Esophagus muscularis mucosa (tissue), 4 donors: ENCODE measurements around the gene COL4A1. TPM values are rescaled to one million over a fixed set of nuclear protein-coding genes. Genes with fewer than 3 reads are reported as not detected.

Source experiments
- DNase-seq: peaks from one replicate; pipeline ENCODE4 v3.0.0-alpha.2; 2017; ENCODE audit errors: extremely low spot score
- H3K27ac ChIP-seq, 4 donors: fragments of 200-600 bp; sonication (generic); replicated peaks in 1 of 4; 1 replicate in 3 of 4; 2 replicates in 1 of 4; pipeline ENCODE4 v1.5.1; 2016 to 2019; ENCODE audit warnings: mild to moderate bottlenecking in 1 of 4
- H3K27me3 ChIP-seq, 4 donors: fragments of 200-600 bp; sonication (generic); one replicate each; pipeline versions ENCODE4 v1.5.1 to v1.6.0; 2016 to 2019
- H3K36me3 ChIP-seq, 4 donors: fragments of 200-600 bp; sonication (generic); one replicate each; pipeline ENCODE4 v1.5.1; 2016 to 2019
- H3K4me1 ChIP-seq, 4 donors: fragments of 200-600 bp; sonication (generic); one replicate each; pipeline ENCODE4 v1.5.1; 2016 to 2019
- H3K4me3 ChIP-seq, 4 donors: fragments of 200-600 bp; sonication (generic); 1 replicate in 2 of 4; 2 replicates in 2 of 4; pipeline ENCODE4 v1.5.1; 2016 to 2019; ENCODE audit warnings: mild to moderate bottlenecking in 4 of 4, moderate library complexity in 1 of 4
- H3K9me3 ChIP-seq, 4 donors: fragments of 200-600 bp; sonication (generic); 1 replicate in 3 of 4; 2 replicates in 1 of 4; pipeline ENCODE4 v1.5.1; 2016 to 2019
- CTCF ChIP-seq, 3 experiments: fragments of 200-600 bp in 2 of 3; fragments of 450-650 bp in 1 of 3; sonication (generic) in 2 of 3; IDR thresholded peaks; one replicate each; pipeline ENCODE4 v1.5.1; 2017 to 2019; ENCODE audit warnings: antibody characterized with exemption in 3 of 3, mild to moderate bottlenecking in 2 of 3, moderate library complexity in 1 of 3
- EP300 ChIP-seq: sonication (generic); formaldehyde crosslinking; IDR thresholded peaks from one replicate; pipeline ENCODE4 v1.6.1; 2017; ENCODE audit warnings: antibody characterized with exemption
- POLR2A ChIP-seq: fragments of 450-650 bp; IDR thresholded peaks from one replicate; pipeline ENCODE4 v1.6.1; 2017; ENCODE audit warnings: antibody characterized with exemption, moderate library complexity, mild to moderate bottlenecking, low read depth
- POLR2AphosphoS5 ChIP-seq, 2 donors: sonication (generic); formaldehyde crosslinking; IDR thresholded peaks; one replicate each; pipeline ENCODE4 v1.6.1; 2017; ENCODE audit warnings: antibody characterized with exemption in 2 of 2
- WGBS: methylation state at CpG from one replicate; pipeline ENCODE4 v1.1.5; 2018; 5-methylcytosine and 5-hydroxymethylcytosine counted together
- intact Hi-C: fragments of 100-400 bp; cut with DNase I; formaldehyde crosslinking; loops from one replicate; pipeline ENCODE4 v1.15.1; 2023
- total RNA-seq, 4 donors: library from RNA; depleted of rRNA; stranded (reverse); fragments of >200 nt; gene quantifications; one replicate each; pipeline versions ENCODE4 v1.1.0 to v1.2.1, GENCODE V29; 2016

Gene COL4A1
- total RNA-seq, 4 donors from 2014 or later, result 328 to 578 (median 405) TPM

GRCh38 chr13:110123041-110123809 lies 183.7 kb downstream of the COL4A1 start:
- no peaks in the 10 kb centered on the region for H3K27me3 ChIP-seq
- no peak overlapping the region for H3K4me3 ChIP-seq
- 91% methylated on average over 18 of the region's 19 CpGs for WGBS
- no peaks in the 10 kb centered on the region for H3K36me3 ChIP-seq
- H3K4me1 ChIP-seq, result peaks cover 25 to 40% (median 29%) of the 10 kb centered on the region in 4 donors
- peak; percentile 90 for DNase-seq
- H3K27ac ChIP-seq, result peak overlapping the region in 1 of 4 donors; percentile 31
- TF ChIP-seq CTCF (IDR thresholded peaks at IDR 0.05) (no peak), POLR2AphosphoS5 (IDR thresholded peaks at IDR 0.05) (no peak), POLR2A (no peak), EP300 (no peak)
- intact Hi-C loops, result no loop called here
- H3K9me3 ChIP-seq, result no peaks in the 10 kb centered on the region

GRCh38 chr13:110121422-110122083 lies 185.4 kb downstream of the COL4A1 start:
- Histone ChIP-seq H3K4me1 (peaks cover 11 to 24% (median 13%) of the 10 kb centered on the region in 4 donors), H3K27me3 (no peaks in the 10 kb centered on the region), H3K27ac (no peak overlapping the region), H3K36me3 (no peaks in the 10 kb centered on the region), H3K4me3 (no peak overlapping the region), H3K9me3 (no peaks in the 10 kb centered on the region)
- 84% methylated on average over 6 of the region's 6 CpGs for WGBS
- intact Hi-C loops, result no loop called here
- peak; percentile 60 for DNase-seq
- TF ChIP-seq POLR2A (no peak), EP300 (no peak), CTCF (IDR thresholded peaks at IDR 0.05) (no peak), POLR2AphosphoS5 (IDR thresholded peaks at IDR 0.05) (no peak)

- TF ChIP-seq POLR2A (no peak), CTCF (IDR thresholded peaks at IDR 0.05) (no peak), EP300 (no peak), POLR2AphosphoS5 (IDR thresholded peaks at IDR 0.05) (no peak)
- DNase-seq, result peak; percentile 89
- Histone ChIP-seq H3K36me3 (no peaks in the 10 kb centered on the region), H3K4me1 (peaks cover under 1 to 11% (median 2%) of the 10 kb centered on the region in 4 donors), H3K4me3 (no peak overlapping the region), H3K27me3 (peaks cover 0 to 3% (median 0%) of the 10 kb centered on the region in 4 donors), H3K9me3 (no peaks in the 10 kb centered on the region), H3K27ac (no peak overlapping the region)
- WGBS, result 88% methylated on average over 18 of the region's 18 CpGs
- intact Hi-C loops, result no loop called here
Measured at GRCh38 chr13:110119935-110120905, 186.7 kb downstream of the COL4A1 start.

GRCh38 chr13:110118106-110118505 lies 188.9 kb downstream of the COL4A1 start:
- Histone ChIP-seq H3K4me3 (no peak overlapping the region), H3K4me1 (peaks cover 0 to 5% (median 3%) of the 10 kb centered on the region in 4 donors), H3K27ac (no peak overlapping the region), H3K27me3 (peaks cover 0 to 3% (median 0%) of the 10 kb centered on the region in 4 donors), H3K36me3 (no peaks in the 10 kb centered on the region), H3K9me3 (no peaks in the 10 kb centered on the region)
- 85% methylated on average over 8 of the region's 11 CpGs for WGBS
- no peak for DNase-seq
- TF ChIP-seq CTCF (IDR thresholded peaks at IDR 0.05) (no peak), POLR2AphosphoS5 (IDR thresholded peaks at IDR 0.05) (no peak), POLR2A (no peak), EP300 (no peak)
- intact Hi-C loops, result no loop called here
